HG03280 (cell line): ENCODE results near the gene HCRTR1.

Experiments
- ATAC-seq: cut with Tn5 transposase; IDR thresholded peaks from one replicate; pipeline ENCODE4 v1.9.1; 2021; ENCODE audit warnings: mild to moderate bottlenecking, moderate library complexity; ENCODE audit not compliant: unreplicated experiment

Gene HCRTR1

DNA sequence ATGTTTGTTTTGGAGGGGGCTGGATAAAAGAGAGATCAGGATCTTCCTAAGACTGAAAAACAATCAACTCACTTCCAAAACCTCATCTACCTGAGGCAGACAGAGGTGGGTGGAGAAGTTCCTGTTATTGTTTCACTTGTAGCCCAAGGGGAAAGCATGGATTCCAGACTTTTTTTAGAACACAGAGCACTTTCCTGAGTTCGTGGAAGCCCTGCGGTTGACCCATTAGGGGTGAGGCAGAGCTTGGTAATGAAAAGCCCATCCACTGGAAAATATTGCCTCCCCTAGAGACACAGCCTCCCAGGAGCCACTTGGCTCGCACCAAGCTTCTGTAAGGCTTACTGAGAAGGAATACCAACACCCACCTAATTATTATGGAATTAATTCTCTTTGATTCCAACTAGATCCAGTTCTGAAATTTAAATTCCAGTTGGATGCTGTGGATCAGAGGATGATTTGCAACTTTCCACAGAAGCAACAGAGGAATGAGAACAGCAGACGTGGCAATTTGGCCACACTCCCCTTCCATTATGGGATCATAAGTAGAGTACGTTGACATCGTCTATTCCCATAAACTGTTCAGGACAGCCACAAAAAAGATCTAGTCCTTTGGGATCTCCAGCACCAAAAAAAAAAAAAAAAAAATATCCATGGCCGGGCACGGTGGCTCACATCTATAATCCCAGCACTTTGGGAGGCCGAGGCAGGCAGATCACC, 31.3 kb downstream of the HCRTR1 start:
- no peak for ATAC-seq

DNA sequence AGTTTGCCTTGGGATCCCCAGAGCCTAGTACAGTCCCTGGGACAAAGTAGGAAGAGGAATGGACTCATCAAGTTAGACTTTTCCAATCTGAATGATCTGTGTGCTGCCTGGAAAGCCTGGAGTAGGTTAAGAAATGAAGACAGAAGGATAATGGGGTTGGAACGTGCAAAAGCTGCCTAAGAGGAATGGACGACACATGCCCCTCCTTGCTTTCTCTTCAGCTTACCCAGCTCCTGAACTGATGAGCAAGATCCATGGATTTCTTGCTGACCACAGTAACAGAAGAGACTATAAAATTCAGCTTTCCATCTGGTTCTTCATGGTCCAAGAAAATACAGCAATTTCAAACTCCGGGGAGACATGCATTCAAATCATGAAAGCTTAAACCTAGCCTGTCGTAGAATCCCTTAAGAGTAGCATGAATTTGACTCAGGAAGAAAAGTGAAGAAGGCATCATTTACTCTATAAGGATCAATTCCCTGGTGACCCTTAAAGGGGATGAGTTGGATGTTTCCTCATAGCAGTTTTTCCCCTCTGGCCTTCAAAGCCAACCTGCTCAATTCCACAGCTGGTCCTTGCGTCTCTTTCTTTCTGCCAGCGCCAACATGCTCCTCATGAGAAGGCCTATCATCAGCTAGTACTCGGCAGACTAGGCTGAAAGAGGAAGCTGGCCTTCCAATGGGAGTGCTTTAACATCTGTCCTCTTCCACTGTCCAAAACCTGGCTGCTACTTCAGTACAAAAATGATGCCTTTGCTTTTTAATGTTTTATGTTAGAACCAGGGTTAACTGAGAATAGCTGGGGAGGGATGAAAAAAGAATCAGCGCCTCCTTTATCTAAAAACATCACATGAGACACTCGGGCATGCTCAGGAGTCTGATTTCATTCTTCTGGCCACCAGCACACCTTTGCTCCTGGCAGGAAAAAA, 32.9 kb downstream of the HCRTR1 start:
- ATAC-seq: no peak

DNA sequence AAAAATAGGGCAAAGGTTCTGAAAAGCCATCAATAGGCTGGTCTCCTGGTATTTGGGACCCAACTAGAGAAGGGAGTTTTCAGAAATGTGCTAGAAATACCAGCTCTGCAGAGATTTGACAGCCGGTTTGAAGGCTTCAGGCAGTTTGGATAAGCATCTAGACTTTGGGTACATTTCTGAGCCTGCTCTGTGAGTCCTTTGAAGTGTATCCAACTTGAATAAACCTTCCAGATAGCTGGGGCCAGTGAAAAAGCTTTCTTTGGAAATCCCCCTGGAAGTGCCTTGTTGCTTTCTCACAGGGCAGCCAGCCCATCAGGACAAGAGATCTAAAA, 33.6 kb downstream of the HCRTR1 start:
- ATAC-seq: no peak

DNA sequence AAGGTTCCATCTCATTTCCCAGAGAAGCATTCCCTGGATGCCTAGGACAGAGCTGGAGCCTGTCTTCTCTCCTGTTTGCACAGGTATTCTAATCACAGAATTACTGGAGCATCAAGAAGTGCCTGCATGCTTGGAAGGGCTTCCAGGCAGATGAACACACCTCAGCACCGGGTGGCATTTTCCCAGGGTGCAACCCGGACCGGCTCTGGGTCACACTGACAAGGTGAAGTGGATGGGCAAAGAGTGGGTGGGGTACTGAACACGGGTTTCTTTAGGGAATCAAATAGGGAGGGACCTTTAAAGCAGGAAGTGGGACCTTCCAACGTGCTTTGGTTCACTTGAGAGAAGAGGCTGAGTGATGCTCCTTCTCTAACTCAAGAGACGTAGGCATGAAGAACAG, 34.3 kb downstream of the HCRTR1 start:
- no peak for ATAC-seq

DNA sequence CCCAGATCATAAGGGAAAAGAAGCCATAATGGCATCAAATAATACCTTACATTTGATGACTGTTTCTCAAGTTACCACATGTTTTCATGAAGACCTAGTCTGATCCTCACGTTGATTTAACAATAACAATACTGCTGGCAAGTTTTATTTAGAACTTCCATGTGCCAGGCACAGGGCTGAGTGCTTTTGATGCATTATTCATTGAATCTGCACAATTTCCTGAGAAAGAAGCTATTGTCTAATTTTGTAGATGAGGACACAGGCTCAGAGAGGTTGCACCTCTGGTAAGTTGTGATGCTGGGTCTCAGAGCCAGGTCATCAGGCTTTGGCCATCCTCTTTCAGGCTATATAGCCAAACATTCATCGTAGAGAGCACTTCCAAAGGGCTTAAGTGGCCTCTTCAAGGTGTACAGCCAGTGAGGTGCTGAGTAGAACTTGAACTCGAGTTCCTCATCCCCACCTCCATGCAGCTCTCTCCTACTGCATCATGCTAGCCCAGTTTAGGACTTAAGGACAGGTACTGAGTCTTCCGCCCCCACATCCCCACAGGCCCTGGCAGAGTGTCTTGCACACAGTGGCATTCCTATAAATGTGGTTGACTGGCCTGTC, 35.5 kb downstream of the HCRTR1 start:
- no peak for ATAC-seq

DNA sequence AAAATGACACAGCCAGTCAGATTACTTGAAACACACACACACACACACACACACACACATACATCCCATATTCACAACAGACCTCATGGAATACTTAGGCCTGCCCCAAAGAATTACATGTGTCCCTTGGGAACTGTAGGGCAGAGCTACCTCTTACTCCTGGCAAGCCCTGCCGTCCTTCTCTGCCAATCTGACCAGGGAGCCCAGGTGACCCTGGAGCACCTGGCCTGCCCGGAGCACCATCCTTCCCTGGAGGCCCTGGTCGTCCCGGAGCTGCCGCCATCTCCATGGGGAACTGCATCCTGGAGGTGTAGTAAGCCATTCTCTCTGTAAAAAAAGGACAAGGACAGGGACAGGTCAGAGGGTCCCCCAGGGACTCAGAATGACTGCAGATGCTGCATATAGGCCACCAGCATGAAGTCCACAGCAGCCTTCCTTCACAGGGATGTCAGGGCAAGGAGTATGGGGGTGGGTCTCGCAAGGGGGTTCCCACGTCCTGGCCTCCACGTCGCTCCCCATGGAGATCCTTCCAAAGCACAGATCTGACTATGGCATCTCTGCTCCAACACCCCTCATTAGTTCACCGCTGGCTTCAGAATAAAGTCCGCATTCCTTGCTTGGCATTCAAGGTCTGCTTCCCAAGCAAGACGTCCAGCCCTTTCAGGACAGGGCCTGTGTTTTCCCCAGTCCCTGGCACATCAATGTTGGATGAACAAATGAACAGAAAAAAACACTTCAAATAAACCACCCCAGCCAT, 36.4 kb downstream of the HCRTR1 start:
- ATAC-seq: no peak

DNA sequence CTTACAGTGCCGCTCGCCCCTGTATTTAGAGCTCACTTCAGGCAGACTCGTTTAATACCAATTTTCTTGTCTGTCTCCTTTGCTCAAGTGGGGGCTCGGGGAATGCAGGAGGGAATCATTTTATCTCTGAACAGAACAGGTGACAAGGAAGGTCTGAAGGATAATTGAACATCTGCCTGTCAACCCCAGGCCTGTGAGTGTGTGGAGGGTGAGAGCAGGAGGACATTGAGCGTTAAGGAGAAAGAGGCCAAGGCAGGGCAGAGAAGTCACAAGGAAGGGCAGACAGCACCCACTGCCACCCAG, 36.9 kb downstream of the HCRTR1 start:
- ATAC-seq: no peak

DNA sequence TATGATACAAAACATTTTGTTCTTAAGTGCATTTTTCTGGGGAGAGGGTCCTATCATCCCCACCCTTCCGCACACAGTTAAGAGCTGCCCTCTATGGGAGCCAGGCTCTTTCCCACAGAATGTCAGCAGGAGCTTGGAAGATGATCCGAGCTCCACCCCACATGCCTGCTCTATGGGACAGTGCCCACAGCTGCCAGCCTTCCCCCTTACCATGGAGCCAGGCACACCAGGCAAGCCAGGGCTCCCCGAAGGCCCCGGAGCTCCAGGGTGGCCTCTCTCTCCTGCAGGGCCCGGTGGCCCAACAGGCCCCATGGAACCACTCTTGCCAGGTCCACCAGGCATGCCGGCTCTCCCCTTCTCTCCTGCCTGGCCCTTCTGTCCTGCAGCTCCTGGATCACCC, 37.6 kb downstream of the HCRTR1 start:
- no peak for ATAC-seq

DNA sequence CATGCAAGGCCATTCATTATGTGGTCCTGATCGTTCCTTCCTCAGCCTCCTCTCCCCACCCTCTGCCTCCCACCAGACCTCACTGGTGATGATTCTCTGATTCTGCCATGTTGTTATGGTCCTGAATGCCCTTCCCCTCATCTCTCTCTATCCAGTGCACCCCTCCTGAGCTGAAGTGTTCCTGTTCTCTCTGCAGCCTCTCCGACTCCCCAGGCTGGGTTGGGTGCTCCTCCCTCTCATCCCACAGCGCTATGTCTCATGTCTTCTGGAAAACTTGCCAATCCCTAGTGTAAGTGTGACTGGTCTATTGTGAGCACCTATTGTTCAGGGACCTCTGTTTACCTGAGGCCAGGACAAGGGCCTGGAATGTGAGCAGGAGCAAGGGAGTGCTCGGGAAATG, 38.3 kb downstream of the HCRTR1 start:
- ATAC-seq: no peak

DNA sequence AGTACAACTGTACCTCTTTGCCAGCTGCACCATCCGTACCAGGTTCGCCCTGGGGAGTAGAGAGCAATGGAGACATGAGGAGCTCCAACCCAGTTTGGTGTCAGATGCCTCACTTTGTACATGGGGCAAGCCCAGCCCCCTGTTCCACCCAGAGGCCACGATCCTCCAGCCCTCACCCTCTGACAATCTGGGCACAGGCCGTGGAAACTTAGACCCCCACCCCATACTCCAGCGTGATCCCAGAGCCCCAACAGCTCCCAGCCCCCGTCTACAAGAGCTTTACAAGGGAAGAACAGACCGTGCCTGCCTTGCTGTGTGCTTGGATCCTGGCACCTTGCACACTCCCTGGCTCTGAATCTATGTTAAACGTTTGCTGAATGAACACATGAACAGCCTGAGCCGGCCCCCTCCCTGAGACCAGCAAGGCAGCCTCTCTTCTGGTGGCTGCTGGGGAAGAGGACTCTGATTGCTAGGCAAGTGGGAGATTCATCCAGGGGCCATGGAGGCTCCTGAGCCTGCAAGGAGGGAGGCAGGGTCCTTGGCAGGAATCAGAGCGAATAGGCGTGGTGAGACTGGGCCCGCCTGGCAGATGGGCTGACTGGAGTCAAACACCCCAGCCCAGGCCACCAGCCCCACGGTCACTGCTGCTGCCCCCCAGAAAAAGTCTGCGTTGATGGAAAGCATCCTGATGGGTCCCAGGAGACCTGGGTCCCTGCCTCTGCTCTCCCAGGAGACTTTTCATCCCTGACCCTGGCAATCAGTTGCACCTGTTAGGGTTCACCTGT, 39.7 kb downstream of the HCRTR1 start:
- no peak for ATAC-seq

DNA sequence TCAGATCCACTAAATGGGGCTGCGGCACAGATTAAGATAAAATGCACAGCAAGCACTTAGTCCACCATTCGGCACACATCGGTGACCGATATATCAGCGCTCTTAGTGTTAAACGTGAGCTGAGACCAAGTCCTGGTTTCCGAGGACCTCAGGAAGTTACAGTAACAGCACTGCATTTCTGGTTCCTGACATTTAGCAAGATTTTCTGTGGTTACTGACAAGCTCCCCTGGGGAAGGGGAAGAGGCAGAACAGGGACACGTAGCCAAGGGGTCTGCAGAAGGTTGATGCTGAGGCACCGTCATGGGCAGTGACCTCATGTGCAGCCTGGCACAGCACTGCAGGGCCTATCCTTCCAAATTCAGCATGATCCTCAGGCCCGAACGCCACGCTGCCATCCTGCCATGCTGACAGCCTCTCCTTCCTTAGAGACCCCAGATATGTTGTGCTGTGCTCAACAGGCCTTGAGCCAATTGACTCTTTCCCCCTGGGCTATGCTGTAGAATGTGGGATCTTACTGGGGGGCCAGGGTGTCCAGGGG, 40.6 kb downstream of the HCRTR1 start:
- ATAC-seq: no peak

DNA sequence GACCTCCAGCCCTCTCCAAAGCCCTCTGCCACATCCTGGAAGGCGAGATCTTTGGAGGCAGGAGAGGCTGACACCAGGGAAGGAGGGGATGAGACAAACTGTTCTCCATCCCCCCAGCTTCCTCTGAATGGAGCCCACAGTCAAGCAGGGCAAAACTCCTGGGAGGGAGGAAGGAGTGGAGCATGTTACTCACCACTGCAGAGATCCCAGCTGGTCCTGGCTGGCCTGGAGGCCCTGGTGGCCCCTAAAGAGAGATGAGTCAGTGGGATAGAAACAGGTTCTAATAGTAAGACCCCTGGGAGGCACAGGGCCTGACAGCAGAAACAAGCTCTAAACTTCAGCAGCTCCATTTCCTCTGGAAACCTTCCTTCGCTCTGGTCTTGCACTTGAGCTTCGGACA, 41.2 kb downstream of the HCRTR1 start:
- no peak for ATAC-seq

DNA sequence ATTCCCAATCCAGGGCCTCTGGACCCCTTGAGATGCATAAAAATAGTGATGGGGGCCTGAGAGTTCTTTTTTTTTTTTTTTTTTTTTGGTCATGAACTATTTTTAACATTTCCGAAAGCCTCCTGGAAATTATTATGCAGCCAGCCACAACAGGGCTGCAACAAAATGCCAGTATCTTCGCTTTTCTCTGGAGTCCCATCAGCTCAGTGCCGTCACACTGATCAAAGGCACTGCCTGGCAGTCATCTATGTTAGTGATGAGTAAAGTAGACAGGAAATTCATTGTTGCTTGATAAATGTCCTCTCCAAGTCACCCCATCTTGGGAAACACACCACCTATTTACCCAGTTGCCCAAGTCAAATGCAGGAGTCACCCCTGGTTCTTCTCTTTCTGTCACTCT, 42.4 kb downstream of the HCRTR1 start:
- ATAC-seq: no peak

DNA sequence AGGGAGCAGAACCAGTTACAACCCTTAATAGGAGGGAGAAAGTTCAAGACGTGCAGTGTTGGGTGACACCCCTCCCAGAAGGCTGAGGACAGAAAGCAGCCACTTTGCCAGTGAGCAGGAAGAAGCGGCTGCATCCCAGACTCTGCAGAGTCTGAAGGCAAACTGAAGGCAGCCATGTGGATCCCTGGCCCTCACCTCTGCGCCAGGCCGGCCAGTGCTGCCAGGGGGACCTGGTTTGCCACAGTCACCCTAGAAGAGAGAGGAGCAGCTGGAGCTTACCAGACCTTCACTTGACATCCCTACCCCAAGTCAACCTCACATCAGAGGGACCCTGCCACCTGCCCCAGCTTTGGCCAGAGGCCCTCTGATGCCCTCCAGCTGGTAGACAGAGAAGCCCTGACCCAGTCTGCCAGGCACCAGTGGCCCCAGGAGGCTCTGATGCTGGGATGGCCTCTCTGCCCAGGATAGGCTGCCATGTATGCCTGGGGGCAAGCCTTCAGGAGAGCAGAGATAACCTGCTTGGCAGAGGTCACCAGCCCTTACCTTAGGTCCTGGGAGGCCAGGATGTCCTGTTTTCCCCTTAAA, 43.5 kb downstream of the HCRTR1 start:
- no peak for ATAC-seq

DNA sequence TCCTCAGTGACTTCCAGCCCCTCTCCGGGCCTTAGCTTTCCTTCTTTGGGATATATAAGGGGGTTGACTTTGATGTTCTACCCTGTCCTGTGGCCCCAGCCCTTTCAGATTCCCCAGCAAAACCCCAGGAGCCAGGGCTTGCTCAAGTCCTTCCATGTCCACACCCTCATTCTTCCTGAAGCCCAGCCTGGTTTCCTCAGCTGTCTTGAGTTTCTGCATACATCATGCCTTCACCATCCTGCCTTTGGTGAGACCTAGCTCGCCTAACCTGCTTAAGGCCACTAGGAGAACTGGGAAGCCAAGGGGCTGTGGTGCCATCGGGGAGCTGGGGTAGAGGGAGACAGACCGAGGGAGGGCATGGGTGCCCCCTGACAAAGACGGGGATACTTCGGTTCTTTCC, 44.4 kb downstream of the HCRTR1 start:
- no peak for ATAC-seq

DNA sequence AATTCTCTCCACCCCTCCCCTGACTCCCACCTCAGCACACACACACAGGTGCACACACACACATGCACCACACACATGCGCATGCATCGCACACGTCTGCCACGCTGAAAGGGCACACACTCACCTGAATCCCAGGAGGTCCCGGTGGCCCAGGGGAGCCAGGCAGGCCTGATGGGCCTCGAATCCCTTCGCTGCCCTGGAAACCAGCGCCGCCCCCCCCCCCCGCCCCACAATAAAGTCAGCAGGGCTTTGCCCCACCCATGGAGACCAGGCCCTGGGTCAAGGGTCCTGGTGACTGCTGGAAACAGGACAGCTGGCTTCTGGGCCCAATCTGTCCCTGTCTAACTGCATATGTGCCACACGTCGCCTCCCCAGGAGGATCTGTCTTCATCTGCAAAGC, 45.0 kb downstream of the HCRTR1 start:
- ATAC-seq: no peak

DNA sequence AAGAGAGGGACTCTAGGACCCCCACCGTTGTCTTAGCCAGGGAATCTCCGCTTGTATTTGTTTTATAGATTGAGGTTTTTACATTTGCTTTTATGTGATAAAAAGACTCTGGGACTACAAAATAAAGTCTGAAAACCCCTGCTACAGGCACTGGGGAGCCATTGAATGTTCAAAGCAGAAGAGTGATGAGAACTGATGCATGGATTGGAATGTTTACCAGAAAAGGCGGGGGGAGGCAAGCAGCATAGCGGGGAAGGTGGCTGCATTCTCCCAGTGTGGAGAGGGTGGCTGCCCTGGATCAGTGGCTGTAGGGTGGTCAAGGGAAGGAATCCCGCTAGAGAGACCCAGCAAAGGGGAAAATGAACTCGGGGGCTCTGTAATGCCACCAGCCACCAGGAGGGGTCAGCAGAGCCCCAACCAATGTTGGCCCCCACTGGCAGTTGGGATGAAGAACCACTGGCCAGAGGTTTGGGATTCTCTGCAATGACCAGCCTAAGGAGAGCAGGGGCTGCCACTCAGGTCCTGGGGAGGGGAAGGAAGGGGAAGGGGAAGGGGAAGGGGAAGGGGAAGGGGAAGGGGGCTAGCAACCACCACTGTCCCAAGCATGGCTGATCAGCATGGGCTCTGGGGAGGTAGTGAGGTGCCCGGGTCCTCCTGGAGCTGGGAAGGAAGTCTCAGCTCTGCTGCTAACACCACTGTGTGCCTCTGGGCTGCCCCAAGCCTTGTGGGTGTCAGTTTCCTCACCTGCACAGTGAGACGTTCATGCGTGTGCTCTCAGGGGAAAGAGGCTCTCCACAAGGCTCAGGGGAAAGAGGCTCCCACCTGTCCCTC, 46.3 kb downstream of the HCRTR1 start:
- ATAC-seq: no peak

DNA sequence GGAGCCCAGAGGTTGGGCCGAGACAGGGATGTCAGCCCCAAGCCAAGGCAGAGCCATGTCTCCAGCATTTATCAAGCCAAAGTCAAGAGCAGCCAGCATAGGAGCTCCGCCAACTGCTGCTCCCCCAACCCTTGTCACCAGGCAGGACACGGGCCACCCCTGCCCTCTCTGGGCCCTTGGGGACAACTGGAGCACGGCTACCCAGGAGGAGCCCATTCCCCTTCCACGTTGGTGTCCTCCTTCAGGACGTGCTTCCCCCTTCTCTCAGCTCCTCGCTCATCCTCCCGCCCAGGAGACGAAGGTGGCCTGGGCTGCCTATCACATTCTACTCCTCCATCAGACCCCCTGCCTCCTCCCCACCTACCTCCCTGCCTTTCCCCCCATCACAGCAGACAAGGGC, 47.0 kb downstream of the HCRTR1 start:
- no peak for ATAC-seq

DNA sequence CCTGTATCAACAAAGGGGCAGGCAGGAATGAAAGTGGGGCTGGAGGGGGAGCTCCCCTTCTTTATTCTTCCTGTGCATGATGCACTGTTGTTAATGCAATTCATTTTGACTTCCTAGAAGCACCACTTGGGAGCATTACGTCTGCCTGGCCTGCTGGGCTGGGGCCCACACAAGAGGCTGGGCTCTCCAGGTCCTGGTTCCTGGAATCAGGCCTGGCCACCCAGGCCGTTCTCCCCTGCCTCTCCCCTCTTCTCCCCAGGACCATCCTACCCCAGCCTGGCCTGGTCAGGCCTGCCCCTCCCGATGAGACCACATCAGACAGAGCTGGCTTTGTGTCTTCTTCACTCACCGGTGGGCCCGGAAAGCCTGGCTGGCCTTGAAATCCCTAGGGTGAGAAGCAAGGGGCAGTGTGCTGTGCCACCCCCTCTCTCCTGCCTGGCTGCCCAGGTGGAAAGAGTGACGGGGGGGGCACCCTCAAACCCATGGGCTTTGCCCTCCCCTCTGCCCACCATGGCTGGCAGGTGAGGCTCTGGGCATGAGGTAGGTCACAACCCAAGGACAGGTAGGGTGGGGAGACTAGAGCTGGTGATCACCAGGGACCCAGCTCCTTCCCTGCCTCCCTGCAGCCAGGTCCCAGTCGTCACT, 47.9 kb downstream of the HCRTR1 start:
- no peak for ATAC-seq
